ENCODE data around the gene IRF1.
"Not testable (repeated sequence)": the region's sequence is repeated elsewhere in the genome, so short reads cannot be mapped to it uniquely, and the experiment has no call there.

Gene IRF1

GRCh38 chr5:132459983-132460838, 30.4 kb downstream of the IRF1 start:
- no peak for DNase-seq

- no peak for DNase-seq
These were observed 31.3 kb downstream of the IRF1 start for GRCh38 chr5:132459031-132459982.

- DNase-seq, result no peak
These were observed 31.9 kb downstream of the IRF1 start for GRCh38 chr5:132458651-132459030.

GRCh38 chr5:132458226-132458560, 32.4 kb downstream of the IRF1 start:
- no peak for DNase-seq

DNA sequence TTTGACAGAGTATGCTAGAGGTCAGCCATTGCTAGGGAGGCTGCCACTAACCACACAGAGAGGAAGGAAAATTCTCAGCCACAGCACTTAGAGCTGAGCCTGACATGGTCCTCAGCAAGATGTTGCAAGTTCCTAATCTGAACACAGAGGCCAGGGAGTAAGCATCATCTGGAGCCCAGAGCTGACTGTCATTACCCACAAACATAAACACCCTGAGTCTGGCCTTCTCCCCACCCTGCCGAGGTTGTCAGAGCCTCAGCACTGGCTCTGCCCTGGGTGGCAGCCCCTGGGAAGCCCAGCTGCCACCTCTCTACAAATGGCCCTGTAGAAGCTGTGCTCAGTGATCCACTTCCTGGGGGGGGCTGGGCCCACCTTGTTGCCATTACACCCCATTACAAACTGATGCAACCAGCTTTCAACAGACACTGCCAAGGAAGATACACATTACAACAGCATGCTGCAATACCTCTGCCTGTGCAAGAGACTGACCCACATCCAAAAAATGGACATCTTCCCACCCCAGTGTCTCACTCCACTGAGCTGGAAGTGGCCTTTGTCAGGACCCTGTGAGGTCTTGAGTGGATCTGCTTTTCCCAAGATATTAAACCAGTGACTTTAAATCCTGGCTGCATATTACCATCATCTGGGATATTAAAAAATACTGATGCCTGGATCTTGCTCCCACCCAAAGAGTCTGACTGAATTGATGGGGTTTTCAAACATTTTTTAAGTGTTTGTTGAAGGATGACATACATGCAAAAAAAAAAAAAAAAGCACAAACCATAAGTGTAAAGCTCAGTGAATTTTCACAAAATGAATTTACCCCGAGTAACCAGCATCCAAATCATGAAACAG, 33.0 kb downstream of the IRF1 start:
- peak; percentile 60 for DNase-seq

GRCh38 chr5:132456987-132457361, 33.6 kb downstream of the IRF1 start:
- DNase-seq, result no peak

DNA sequence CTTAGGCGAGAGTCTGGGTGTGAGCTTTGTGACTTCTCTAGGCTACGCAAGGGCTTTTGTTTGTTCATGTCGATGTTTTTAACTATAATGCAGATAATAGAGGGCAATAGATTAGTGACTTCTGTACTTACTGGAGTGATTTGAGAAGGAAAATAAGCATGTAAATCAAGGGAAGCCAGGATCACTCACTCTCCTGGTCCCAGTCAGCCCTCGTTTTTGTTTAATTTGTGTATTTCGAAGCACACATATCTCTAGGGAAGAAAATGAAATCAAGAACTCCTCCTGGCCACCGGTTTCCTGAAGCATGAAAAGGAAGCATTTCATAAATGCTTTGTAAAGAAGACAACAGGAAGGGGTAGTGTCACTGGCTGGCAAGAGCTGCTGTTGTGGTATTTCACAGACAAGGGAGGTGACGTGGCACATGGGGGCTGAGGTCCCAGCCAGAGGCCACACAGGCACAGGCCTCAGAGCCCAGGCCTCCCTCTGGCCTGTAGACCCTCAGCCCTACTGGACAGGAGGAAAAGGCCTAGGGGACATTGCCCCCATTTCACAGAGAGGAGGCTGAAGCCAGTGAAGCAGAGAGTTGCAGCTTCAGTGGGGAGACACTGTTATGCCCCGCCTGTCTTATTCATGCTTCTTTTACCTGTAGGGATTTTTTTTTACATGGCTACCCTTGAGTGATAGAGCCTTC, 34.1 kb downstream of the IRF1 start:
- DNase-seq, result no peak

GRCh38 chr5:132455614-132456115, 34.9 kb downstream of the IRF1 start:
- DNase-seq, result no peak

- no peak for DNase-seq
These were observed 36.2 kb downstream of the IRF1 start for GRCh38 chr5:132454361-132454760.

DNA sequence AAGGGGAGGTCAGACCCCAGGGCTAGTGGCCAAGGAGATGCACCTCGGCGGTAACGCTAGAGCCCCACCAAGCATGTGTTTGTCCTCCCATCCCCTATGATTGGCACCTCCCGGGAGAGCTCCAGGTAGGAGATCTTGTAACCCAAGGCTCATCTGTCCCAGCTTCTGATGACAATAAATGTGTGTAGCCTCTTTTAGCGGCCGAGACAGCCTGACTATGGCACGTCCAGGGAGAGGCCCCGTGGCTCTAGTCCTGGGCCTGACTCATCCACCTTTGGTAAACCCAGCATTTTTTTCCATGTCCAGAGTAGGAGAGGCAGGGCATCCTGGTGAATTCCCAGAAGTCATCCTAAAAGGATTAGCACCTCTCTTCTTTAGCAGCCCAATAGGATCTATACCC, 39.2 kb downstream of the IRF1 start:
- DNase-seq, result no peak

DNA sequence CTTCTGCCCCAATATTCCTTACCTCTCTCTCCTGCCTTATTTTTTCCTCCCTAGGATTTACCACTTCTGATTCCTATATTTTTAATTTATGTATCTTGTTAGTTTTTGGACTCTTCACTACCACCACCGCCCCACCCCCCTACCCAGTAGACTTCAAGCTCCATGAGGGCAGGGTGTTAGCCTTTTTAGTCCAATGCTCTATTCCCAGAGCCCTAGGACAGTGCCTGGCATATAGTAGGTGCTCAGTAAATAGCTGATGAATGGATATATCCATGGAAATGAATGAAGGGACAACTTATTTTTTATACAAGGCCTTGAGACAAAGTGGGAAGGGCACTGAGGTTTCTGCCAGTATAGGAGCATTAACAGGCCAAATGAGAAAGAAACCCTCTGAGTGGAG, 41.5 kb downstream of the IRF1 start:
- no peak for DNase-seq

- no peak for DNase-seq
These were observed 43.4 kb downstream of the IRF1 start for GRCh38 chr5:132447196-132447595.

- no peak for DNase-seq
These were observed 44.0 kb downstream of the IRF1 start for GRCh38 chr5:132446621-132447020.

DNA sequence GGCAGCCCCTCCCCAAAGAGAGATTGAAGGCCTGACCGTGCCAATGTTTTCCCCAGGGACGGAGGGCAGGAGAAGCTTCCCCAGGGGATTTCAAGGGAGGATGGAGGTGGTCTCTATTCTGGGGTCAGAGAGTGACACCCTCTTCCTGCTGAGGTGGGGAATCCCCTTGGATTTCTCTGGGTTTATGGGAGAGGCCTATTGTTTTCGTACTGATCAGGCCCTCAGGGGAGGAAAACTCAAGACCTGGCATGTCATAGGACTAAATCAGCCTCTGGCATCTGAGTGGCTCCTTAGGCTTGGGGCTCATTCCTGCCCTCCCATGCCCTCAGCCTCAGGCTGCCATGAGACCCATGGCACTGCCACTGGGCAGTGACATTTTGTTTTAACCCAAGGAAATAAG, 44.6 kb downstream of the IRF1 start:
- no peak for DNase-seq

DNA sequence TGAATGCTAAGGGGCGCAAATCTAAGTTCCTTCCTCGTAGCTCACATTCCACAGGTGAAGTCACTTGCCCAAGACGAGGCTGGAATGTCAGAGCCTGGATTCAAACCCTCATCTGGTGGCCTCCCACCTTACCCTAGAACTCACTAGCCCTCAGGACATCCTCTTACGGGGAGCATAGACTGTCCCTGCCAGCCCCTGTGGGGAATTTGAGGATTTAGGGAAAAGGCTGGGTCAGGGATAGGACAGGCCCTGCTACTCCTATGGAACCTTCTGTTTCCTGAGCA, 45.0 kb downstream of the IRF1 start:
- no peak for DNase-seq

DNA sequence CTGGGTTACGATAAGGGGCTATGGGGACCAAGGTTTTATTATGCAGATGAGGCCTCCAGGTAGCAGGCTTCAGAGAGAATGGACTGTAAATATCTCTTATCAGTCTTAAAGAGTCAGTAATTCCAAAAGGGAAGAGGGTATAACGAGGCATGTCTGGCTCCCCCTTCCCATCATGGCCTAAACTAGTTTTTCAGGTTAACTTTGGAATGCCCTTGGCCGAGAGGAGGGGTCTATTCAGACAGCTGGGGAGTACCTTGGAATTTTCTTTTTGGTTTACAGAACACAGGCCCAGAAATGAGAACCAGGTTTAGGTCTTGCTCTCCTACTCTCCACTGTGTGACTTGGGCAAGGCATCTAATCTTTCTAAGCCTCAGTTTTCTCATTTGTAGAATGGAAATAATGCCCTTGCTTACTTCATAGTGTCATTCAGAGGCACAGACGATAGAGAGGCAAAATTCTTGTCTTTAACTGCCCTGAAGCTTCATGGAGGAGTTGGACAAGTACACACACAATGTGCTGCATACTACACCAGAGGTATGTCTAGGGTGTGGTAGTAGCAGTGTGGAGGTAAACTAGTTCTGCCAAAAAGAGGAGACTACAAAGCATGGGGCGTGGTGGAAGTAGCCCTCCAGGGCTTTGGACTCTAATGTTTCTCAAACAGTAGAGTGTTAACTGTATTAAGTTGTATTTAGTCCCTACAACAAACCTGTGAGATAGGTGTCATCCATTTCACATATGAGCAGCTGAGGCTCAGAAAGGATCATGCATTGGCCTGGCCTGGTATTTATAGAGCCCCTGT, 45.5 kb downstream of the IRF1 start:
- no peak for DNase-seq

DNA sequence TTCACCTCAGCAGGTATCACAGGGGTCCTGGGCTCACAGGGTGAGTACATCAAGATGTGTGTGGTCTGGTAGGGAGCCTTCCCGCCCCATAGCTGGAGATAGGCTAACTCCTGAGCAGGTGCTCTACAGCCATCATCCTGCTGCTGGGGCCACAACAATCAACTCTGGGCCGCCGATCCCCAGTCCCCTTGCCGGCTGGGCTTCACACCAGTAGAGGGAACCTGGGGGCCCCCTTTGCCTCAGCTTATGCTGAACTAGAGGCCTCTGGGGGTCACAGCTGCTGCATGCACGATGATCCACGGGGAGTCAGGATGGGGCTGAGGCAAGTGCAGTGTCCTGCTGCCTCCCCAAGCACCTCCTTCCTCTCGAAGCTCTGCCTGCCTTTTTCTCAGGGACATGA, 46.5 kb downstream of the IRF1 start:
- DNase-seq, result no peak

- peak; percentile 44 for DNase-seq
These were observed 51.0 kb downstream of the IRF1 start for GRCh38 chr5:132439521-132440089.

DNA sequence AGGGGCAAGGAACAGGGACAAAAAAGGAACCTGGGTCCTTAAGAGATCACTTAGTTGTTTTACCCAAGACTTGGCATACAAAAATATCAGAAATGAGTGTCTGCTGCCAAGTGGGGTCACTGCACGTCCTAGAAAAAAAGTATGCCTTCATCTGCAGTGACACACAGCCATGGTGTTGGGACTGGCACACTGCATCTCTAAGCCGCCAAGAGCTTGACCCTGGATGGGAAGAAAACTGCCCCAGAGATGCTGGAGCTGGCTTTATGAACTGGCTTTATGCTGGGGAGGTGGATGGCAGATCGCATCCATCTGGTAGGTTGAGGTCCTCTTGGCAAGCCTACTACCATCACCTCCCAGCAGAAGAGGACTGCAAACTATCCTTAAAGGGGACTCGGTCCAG, 51.7 kb downstream of the IRF1 start:
- no peak for DNase-seq

- DNase-seq, result not testable (repeated sequence)
These were observed 52.3 kb downstream of the IRF1 start for GRCh38 chr5:132438267-132438645.

- DNase-seq, result no peak
These were observed 52.8 kb downstream of the IRF1 start for GRCh38 chr5:132437604-132438266.
